ENCODE measurements around the gene APBA3. TPM values are rescaled to one million over a fixed set of nuclear protein-coding genes. Genes with fewer than 3 reads are reported as not detected.

The APBA3 gene
- total RNA-seq, 1 donor from 2014 or later = 33.5 TPM

DNA sequence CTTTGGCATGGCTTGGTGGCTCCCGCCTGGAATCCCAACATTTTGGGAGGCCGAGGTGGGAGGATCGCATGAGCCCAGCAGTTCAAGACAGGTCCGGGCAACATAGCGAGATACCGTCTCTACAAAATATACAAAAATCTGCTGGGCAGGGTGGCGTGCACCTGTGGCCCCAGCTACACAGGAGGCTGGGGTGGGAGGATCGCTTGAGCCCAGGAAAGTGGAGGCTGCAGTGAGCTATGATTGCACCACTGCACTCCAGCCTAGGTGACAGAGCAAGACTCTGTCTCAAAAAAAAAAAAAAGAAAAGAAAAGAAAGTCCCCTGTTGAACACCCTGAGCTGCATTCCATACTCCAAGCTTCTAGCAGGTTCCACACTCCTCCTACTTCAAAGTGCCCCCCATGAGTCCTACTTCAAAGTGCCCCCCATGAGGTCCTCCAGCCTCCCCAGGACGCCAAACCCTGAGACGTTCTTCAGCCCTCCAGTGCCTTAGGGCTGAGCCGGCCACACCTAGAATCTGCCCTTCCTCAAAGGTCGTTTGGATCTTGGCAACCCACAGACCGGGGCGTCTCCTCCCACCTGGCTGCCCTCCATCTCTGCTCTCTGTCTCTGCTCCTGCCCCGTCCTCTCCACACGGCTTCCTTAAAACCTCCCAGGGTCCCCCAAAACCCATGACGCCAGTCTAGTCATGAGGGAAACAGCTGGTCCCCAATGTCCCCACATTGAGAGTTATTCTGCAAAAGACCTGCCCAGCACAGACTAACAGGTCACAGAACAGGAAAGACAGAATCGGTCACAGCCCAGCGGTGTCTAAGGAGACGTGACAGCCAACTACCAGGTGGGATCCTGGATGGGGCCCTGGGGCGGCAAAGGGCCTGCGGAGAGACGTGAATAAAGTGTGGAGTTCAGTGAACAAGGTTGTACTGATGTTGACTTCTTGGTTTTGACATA is 48.6 kb downstream of the APBA3 start:
- DNase-seq = no peak

- no peak for DNase-seq
These were observed 51.2 kb downstream of the APBA3 start for GRCh38 chr19:3710265-3710812.

GRCh38 chr19:3708207-3708931 is 53.1 kb downstream of the APBA3 start, which contains the start of gene TJP3:
Gene TJP3, plus strand, starts transcription at chr19:3708384. Its CDS starts 20,049 bp downstream, at chr19:3728433.
- no peak for DNase-seq

DNA sequence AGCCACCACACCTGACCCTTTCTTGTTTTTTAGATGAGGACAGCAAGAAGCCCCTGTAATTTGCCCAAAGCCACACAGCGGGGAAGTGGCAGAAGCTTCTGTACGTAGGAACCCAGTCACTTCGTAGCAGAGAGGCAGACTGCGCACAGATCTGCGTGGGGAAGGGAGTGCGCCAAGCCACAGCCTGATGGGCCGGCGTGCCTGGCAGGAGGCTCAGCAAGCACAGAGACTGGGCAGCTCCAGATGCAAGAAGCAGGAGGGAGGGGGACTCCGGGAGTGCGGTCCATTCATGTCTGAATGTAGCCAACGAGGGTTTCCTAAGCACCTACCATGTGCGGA is 53.7 kb downstream of the APBA3 start:
- no peak for DNase-seq

DNA sequence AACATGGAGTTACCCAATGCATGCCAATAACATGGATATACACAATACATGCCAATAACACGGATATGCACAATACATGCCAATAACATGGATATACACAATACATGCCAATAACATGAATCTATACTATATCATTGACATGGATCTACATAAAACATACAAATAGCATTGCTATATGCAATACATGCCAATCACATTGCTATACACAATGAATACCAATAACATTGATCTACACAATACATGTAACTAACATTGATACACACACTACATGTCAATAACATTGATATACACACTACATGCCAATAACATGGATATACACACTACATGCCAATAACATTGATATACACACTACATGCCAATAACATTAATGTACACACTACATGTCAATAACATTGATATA is 60.3 kb downstream of the APBA3 start:
- no peak for DNase-seq

Other genes starting within 250 kb of the APBA3 start
- gene TEKTIP1, start 222.5 kb downstream of the APBA3 start, total RNA-seq = not detected in 2 replicates
- 90.3 and 121 TPM in 2 replicates for gene MFSD12, start 204.1 kb downstream of the APBA3 start, total RNA-seq
- gene HMG20B, start 188.7 kb downstream of the APBA3 start, total RNA-seq = 75.0 and 94.7 TPM in 2 replicates
- 1.1 and 1.2 TPM in 2 replicates for gene GIPC3, start 176.2 kb downstream of the APBA3 start, total RNA-seq
- 1.3 and 1.7 TPM in 2 replicates for gene TBXA2R, start 154.8 kb downstream of the APBA3 start, total RNA-seq
- gene CACTIN, start 134.9 kb downstream of the APBA3 start, total RNA-seq = 30.8 and 39.2 TPM in 2 replicates
- 57.7 and 75.6 TPM in 2 replicates for gene PIP5K1C, start 61.2 kb downstream of the APBA3 start, total RNA-seq
- gene TJP3, start 53.3 kb downstream of the APBA3 start, total RNA-seq = 0.09 and 0.51 TPM in 2 replicates
- 30.3 and 55.8 TPM in 2 replicates for gene MRPL54, start 990 bp upstream of the APBA3 start, total RNA-seq
- not detected in 2 replicates for gene RAX2, start 10.5 kb upstream of the APBA3 start, total RNA-seq
- 0.19 and 0.34 TPM in 2 replicates for gene MATK, start 24.7 kb upstream of the APBA3 start, total RNA-seq
- 0.17 TPM in 1 of 2 replicates, not detected in the other for gene ZFR2, start 107.3 kb upstream of the APBA3 start, total RNA-seq
- gene ATCAY, start 119.0 kb upstream of the APBA3 start, total RNA-seq = not detected in 2 replicates
- not detected in 2 replicates for gene NMRK2, start 171.4 kb upstream of the APBA3 start, total RNA-seq
- 151 and 203 TPM in 2 replicates for gene DAPK3, start 209.4 kb upstream of the APBA3 start, total RNA-seq
- 2,677 and 3,798 TPM in 2 replicates for gene EEF2, start 223.8 kb upstream of the APBA3 start, total RNA-seq
- gene PIAS4, start 246.0 kb upstream of the APBA3 start, total RNA-seq = 22.0 and 27.2 TPM in 2 replicates

All from dermis blood vessel endothelial cell (primary cell).